ENCODE data around the gene SAMMSON.

DNA sequence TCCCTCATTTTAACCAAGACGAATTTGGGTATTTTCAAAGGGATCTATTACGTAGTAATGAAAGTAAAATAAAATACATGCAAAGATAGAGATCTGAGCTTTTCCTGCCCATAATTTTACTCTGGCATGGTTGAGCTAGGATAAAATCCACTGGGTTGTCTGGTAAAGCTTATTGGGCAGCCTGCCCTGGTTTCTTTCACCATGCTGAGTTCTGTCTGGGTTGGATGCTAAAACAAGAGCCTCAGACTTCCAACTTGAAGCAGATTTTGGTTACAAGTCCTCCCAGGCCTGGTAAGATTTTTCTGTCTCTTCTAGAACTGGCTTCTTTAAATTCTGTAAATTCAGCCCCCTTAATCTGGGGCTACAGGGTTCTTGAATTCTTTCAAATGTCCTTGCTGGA, 86.8 kb downstream of the SAMMSON start:
- TF ChIP-seq POLR2AphosphoS5 (IDR thresholded peaks at IDR 0.05; ENCODE audit: low read depth, low read length), result no peak
- TF ChIP-seq, protein P1, sequence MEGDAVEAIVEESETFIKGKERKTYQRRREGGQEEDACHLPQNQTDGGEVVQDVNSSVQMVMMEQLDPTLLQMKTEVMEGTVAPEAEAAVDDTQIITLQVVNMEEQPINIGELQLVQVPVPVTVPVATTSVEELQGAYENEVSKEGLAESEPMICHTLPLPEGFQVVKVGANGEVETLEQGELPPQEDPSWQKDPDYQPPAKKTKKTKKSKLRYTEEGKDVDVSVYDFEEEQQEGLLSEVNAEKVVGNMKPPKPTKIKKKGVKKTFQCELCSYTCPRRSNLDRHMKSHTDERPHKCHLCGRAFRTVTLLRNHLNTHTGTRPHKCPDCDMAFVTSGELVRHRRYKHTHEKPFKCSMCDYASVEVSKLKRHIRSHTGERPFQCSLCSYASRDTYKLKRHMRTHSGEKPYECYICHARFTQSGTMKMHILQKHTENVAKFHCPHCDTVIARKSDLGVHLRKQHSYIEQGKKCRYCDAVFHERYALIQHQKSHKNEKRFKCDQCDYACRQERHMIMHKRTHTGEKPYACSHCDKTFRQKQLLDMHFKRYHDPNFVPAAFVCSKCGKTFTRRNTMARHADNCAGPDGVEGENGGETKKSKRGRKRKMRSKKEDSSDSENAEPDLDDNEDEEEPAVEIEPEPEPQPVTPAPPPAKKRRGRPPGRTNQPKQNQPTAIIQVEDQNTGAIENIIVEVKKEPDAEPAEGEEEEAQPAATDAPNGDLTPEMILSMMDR (IDR thresholded peaks at IDR 0.05), result no peak
